C4-2B (cell line): ENCODE measurements around the gene RNF113A.
"Not testable (repeated sequence)": the region's sequence is repeated elsewhere in the genome, so short reads cannot be mapped to it uniquely, and the experiment has no call there.

ENCODE experiments used
- H3K27ac ChIP-seq: fragments of 450-650 bp; 2 replicates; pipeline ENCODE4 v1.5.1; 2017
- CTCF ChIP-seq: fragments of 450-650 bp; conservative IDR thresholded peaks from 2 replicates; pipeline ENCODE4 v1.5.1; 2017; ENCODE audit warnings: mild to moderate bottlenecking
- ZFX ChIP-seq: fragments of 450-650 bp; IDR thresholded peaks from 2 replicates; pipeline ENCODE4 v1.6.1; 2017

The RNF113A gene

DNA sequence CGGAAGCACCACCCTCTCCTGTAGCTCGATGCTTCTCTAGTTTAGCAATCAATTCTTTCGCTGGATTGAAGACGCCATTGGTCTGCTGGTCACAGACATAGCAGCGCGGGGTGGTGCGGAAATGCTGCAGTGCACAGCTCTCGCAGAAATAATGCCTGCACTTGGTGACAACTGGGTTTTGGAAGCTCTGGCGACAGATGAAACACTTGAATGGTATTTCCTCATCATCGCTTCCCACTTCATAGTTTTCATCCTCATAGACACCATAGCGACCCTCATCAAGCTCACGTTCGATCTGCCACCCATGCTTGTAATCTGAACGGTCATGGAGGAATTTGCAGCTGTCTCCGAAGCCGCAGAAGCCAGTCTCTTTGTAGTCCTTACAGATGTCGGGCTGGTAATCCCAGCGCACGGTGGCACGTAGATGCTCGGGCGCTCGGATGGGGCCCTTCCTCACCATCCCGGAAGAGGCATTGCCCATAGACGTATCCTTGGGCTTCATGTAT is 854 bp downstream of the RNF113A start:
- peak overlapping the region; percentile 89 for H3K27ac ChIP-seq
- no peak for TF ChIP-seq CTCF

DNA sequence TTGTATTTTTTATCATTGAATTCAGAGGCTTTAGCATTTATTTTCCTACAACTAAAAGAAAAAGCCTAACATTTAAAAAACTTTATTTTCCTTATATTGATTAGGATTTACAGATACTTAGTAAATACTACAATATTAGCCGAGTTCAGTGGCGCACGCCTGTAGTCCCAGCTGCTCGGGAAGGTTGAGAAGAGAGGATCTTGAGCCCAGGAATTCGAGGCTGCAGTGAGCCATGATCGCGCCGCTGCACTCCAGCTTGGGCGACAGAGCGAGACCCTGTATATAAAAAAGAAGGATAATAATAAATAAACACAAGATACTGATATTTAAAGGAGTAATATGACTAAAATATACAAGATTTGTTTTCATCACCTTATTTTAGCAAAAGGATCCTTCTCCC is 18.1 kb downstream of the RNF113A start:
- H3K27ac ChIP-seq, result peak overlapping the region; percentile 83; the same call in 1 of the 2 replicates

GRCh38 chrX:119852382-119853353 is 18.9 kb downstream of the RNF113A start, which contains the start of gene UPF3B:
UPF3B (minus strand) TSS chrX:119852963; CDS start chrX:119852928, 35 bp downstream.
- TF ChIP-seq CTCF (no peak), ZFX (peak; percentile 27; the same call in 1 of the 2 replicates)
- peak within 1 kb of the TSS; percentile 83 for H3K27ac ChIP-seq

More for the DNA sequence above, 18.1 kb downstream of the RNF113A start:
- TF ChIP-seq CTCF, result no peak

DNA sequence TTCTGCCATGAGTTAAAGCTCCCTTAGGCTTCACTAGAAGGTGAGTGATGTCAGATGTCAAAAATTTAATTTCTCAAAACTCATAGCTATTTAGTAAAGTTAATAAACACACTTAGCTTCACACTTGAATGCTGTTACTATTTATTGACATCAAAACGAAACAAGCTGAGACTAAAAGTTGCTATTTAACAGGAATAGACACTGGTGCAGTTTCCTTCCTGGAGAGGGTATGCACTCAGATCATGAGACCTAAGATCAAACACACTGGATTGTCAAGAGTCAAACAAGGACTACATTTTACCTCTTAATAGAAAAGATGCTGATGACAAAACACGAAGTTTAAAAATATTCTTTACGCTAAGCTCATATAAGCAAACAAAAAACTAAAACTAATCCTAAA is 37.6 kb downstream of the RNF113A start:
- H3K27ac ChIP-seq, result no peak overlapping the region
- TF ChIP-seq CTCF (no peak), ZFX (no peak)

- TF ChIP-seq ZFX, result no peak
- H3K27ac ChIP-seq, result no peak overlapping the region
Observed at GRCh38 chrX:119828446-119828845, 43.1 kb downstream of the RNF113A start.

- TF ChIP-seq ZFX (no peak), CTCF (no peak)
- H3K27ac ChIP-seq, result no peak overlapping the region
Observed at GRCh38 chrX:119826399-119826959, 45.1 kb downstream of the RNF113A start.

- H3K27ac ChIP-seq, result not testable (repeated sequence)
Observed at GRCh38 chrX:119824221-119824620, 47.3 kb downstream of the RNF113A start.

DNA sequence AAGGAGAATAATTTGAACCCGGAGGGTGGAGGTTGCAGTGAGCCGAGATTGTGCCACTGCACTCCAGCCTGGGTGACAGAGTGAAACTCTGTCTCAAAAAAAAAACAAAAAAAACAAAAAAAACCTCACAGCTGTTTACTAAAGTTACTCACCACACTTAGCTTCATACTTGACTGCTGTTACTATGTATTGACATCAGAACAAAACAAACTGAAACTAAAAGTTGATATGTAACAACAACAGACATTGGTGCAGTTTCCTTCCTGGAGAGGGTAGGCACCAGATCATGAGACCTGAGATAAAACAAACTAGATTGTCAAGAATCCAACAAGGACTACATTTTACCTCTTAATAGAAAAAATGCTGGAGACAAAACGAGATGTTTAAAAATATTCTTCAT is 49.8 kb downstream of the RNF113A start:
- not testable (repeated sequence) for H3K27ac ChIP-seq
